ENCODE data around the gene TEAD1. TPM values are rescaled to one million over a fixed set of nuclear protein-coding genes. Genes with fewer than 3 reads are reported as not detected.

Gene TEAD1
- total RNA-seq, 6 experiments from 2014 or later, result 218 to 252 (median 227) TPM

DNA sequence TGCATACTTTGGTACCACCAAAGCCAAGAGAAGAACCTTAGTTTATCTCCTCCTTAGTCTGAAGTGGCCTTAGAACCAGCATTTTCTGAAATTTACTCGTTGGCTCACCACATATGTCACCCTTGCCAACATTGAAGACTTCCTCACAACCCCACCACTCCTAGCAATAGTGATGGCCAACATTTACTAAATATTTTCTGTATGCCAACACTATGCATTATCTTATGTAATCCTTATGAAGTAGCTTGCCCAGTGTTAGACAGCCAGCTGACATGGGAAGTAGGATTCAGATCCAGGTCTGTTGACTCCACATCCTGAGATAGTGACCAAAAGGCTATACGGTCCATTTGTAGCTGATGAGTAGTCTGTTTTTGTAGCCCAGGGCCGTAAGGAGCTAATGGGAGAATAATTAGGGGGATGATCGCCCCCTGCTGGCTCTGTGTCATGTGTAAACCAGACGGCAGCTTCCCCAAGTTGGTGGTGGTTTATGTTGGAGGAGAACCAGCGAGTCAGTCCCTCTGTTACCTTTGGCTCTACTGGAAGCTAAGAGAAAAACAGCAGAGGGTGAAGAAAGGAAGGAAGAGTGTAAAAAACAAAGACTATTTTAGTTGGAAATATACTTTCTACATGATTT, 214.4 kb downstream of the TEAD1 start:
- H3K4me3 Mint-ChIP-seq, result peak overlapping the region; percentile 51
- peak overlapping the region; percentile 96 for H3K27ac Mint-ChIP-seq
- no peaks in the 10 kb centered on the region for H3K9me3 Mint-ChIP-seq
- TF ChIP-seq, protein P1, sequence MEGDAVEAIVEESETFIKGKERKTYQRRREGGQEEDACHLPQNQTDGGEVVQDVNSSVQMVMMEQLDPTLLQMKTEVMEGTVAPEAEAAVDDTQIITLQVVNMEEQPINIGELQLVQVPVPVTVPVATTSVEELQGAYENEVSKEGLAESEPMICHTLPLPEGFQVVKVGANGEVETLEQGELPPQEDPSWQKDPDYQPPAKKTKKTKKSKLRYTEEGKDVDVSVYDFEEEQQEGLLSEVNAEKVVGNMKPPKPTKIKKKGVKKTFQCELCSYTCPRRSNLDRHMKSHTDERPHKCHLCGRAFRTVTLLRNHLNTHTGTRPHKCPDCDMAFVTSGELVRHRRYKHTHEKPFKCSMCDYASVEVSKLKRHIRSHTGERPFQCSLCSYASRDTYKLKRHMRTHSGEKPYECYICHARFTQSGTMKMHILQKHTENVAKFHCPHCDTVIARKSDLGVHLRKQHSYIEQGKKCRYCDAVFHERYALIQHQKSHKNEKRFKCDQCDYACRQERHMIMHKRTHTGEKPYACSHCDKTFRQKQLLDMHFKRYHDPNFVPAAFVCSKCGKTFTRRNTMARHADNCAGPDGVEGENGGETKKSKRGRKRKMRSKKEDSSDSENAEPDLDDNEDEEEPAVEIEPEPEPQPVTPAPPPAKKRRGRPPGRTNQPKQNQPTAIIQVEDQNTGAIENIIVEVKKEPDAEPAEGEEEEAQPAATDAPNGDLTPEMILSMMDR (IDR thresholded peaks at IDR 0.05), result peak; percentile 91
- DNase-seq, result peak; percentile 84
- H3K36me3 Mint-ChIP-seq (ENCODE audit: low read depth), result peaks cover 58% of the 10 kb centered on the region
- peaks cover 69% of the 10 kb centered on the region for H3K4me1 Mint-ChIP-seq (ENCODE audit: low read depth)
- peaks cover 18% of the 10 kb centered on the region for H3K27me3 Mint-ChIP-seq (ENCODE audit: insufficient read depth)

GRCh38 chr11:12889243-12889642, 215.0 kb downstream of the TEAD1 start:
- Mint-ChIP-seq H3K36me3 (ENCODE audit: low read depth) (peaks cover 57% of the 10 kb centered on the region), H3K4me3 (peak overlapping the region; percentile 51)
- TF ChIP-seq, protein P1 (IDR thresholded peaks at IDR 0.05), result no peak

DNA sequence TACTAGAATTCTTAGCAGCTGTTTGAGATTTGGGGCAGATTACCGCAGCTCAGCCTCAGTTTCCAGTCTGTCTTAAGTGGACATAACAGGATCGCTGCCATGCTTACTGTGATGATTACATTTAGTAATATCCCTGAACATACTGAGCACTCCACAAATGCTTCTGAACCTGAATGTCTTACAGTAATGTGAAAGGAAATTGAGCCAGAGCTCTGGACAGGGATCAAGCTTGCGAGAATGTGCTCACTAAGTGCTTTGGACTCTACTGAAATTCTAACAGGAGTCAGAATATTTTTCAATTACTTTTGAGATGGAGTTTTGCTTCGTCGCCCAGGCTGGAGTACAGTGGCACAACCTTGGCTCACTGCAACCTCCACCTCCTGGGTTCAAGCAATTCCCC, 216.3 kb downstream of the TEAD1 start:
- Mint-ChIP-seq H3K27me3 (ENCODE audit: insufficient read depth) (peaks cover 26% of the 10 kb centered on the region), H3K4me1 (ENCODE audit: low read depth) (peaks cover 74% of the 10 kb centered on the region), H3K27ac (peak overlapping the region; percentile 96), H3K9me3 (no peaks in the 10 kb centered on the region), H3K4me3 (no peak overlapping the region), H3K36me3 (ENCODE audit: low read depth) (peaks cover 57% of the 10 kb centered on the region)
- TF ChIP-seq, protein P1 (IDR thresholded peaks at IDR 0.05), result no peak
- DNase-seq, result no peak

More at GRCh38 chr11:12889243-12889642, 215.0 kb downstream of the TEAD1 start:
- Mint-ChIP-seq H3K9me3 (no peaks in the 10 kb centered on the region), H3K27me3 (ENCODE audit: insufficient read depth) (peaks cover 22% of the 10 kb centered on the region), H3K4me1 (ENCODE audit: low read depth) (peaks cover 72% of the 10 kb centered on the region), H3K27ac (peak overlapping the region; percentile 96)
- DNase-seq, result peak; percentile 76

DNA sequence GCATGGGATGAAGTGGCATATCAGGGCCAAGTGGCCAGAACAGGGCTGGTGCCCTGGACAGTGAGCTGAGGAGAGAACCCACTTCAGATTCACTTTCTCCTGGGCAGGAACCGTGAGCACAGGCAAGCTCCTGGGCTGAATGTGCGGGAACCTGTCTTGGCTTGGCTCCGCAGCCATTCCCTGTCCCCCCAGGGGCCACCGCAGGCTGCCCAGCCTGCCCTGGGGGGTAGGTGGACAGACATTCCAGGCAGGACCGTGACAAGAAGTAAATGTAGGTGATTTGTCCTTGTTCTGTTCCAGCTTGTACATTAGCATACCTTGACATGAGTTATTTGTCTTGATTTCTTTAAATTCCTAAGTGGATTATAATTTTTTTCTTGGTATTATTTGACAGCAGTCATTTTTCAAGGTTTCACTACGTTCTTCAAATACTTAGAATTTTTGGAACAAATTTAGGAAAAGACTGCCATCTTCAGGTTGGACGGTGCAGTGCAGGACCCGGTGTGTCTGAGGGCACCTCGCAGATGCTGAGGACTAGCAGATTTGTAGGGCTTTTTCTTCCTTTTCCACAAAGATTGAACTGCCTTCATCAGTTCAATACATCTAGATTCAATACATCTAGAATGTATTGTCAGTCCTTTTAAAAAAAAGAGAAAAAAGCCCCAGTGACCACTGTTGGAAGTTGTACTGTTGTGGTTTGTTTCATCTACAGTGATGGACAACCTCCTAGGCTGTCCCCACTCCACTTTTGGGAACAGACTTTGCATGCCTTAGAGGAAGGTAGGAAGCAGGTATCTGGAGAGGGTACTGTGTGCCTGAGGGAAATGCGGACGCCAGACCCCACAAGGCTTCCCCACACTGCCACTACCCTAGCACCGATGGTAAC, 219.8 kb downstream of the TEAD1 start:
- DNase-seq, result peak; percentile 53
- no peak overlapping the region for H3K4me3 Mint-ChIP-seq
- TF ChIP-seq, protein P1 (IDR thresholded peaks at IDR 0.05), result peak; percentile 96
- peaks cover 65% of the 10 kb centered on the region for H3K36me3 Mint-ChIP-seq (ENCODE audit: low read depth)
- H3K27me3 Mint-ChIP-seq (ENCODE audit: insufficient read depth), result peaks cover 26% of the 10 kb centered on the region
- H3K4me1 Mint-ChIP-seq (ENCODE audit: low read depth), result peaks cover 87% of the 10 kb centered on the region
- H3K27ac Mint-ChIP-seq, result peak overlapping the region; percentile 42
- no peaks in the 10 kb centered on the region for H3K9me3 Mint-ChIP-seq

DNA sequence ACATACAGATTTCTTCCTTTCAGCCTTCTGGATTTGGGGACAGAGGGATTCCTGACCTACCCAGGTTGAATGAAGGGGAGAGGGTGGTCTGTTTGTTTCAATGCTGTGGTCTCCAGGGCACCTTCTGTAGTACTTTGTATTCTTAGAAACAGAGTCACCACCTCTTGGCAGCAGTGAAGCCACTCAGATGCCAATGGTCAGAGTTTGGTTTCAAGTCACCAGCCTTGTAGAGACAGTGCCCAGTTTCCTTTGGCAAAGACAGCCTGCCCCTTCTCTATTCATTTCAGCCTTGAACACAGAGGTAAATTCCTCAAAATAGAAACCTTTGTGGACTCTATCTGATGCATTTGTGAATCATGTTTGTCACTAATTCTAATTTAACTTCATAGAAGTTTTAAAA, 223.2 kb downstream of the TEAD1 start:
- DNase-seq, result no peak
- Mint-ChIP-seq H3K4me1 (ENCODE audit: low read depth) (peaks cover 91% of the 10 kb centered on the region), H3K36me3 (ENCODE audit: low read depth) (peaks cover 75% of the 10 kb centered on the region), H3K9me3 (no peaks in the 10 kb centered on the region), H3K4me3 (no peak overlapping the region; the same call in 1 of the 2 replicates), H3K27me3 (ENCODE audit: insufficient read depth) (peaks cover 20% of the 10 kb centered on the region), H3K27ac (peak overlapping the region; percentile 82)
- TF ChIP-seq, protein P1 (IDR thresholded peaks at IDR 0.05), result no peak

Data from HFFc6 (cell line).